BJ (cell line): ENCODE results near the gene STXBP6. TPM values are rescaled to one million over a fixed set of nuclear protein-coding genes. Genes with fewer than 3 reads are reported as not detected.

Experiments used
- CTCF ChIA-PET: fragments of 350-600 bp; formaldehyde crosslinking; extraction: SDS; loops from one replicate; lab custom pipeline; 2021; ENCODE audit warnings: antibody characterized with exemption, inconsistent platforms; lab: Yijun Ruan, JAX
- POLR2A ChIA-PET: fragments of 300-600 bp; sonication (Branson Sonifier 250); formaldehyde crosslinking; extraction: SDS; loops from one replicate; lab custom pipeline; 2021; ENCODE audit warnings: antibody characterized with exemption; lab: Charles Lee
- DNase-seq: peaks from one replicate; pipeline ENCODE4 v3.0.0-alpha.2; 2011; ENCODE audit warnings: low read depth
- H3K27me3 ChIP-seq: 2 replicates; pipeline ENCODE4 v1.6.0; 2011; ENCODE audit warnings: low read length; ENCODE audit not compliant: control insufficient read depth, insufficient read depth
- H3K36me3 ChIP-seq: 2 replicates; pipeline ENCODE4 v1.5.1; 2011; ENCODE audit warnings: low read length; ENCODE audit not compliant: control insufficient read depth, insufficient read depth
- H3K4me3 ChIP-seq: 2 replicates; pipeline ENCODE4 v1.5.1; 2011; ENCODE audit warnings: low read depth, mild to moderate bottlenecking, control low read depth, low read length
- CTCF ChIP-seq: IDR thresholded peaks from 2 replicates; pipeline ENCODE4 v1.5.1; 2011; ENCODE audit warnings: low read depth, mild to moderate bottlenecking, control low read depth, inconsistent platforms, low read length, moderate library complexity; ENCODE audit not compliant: insufficient read depth
- polyA plus RNA-seq: library from polyadenylated mRNA; depleted of rRNA; stranded (reverse); fragments of >200 nt; gene quantifications from 2 replicates; pipeline ENCODE4 v1.2.3, GENCODE V29; 2011

The STXBP6 gene
- polyA plus RNA-seq, 1 experiment: 12.1 TPM

GRCh38 chr14:25046301-25046943, 3.5 kb downstream of the STXBP6 start:
- TF ChIP-seq CTCF: no peak
- CTCF ChIA-PET: interaction anchor here (1.2 to 3.5 kb wide), 3 partner anchors 85 to 241 kb away, joined by 5 to 27 read pairs (median 6); no protein-coding TSS in a partner anchor

GRCh38 chr14:25044106-25044698, 5.7 kb downstream of the STXBP6 start:
- ChIA-PET CTCF (interaction anchor here (1.0 kb wide), 2 partner anchors 135 to 225 kb away, joined by 3 read pairs; no protein-coding TSS in a partner anchor), POLR2A (no interaction called here)
- no peak overlapping the region for H3K4me3 ChIP-seq
- no peaks in the 10 kb centered on the region for H3K27me3 ChIP-seq
- H3K36me3 ChIP-seq: no peaks in the 10 kb centered on the region
- DNase-seq: no peak
- no peak for TF ChIP-seq CTCF

More at GRCh38 chr14:25046301-25046943, 3.5 kb downstream of the STXBP6 start:
- POLR2A ChIA-PET: no interaction called here
- no peaks in the 10 kb centered on the region for H3K36me3 ChIP-seq
- H3K4me3 ChIP-seq: no peak overlapping the region
- no peak for DNase-seq
- H3K27me3 ChIP-seq: no peaks in the 10 kb centered on the region

GRCh38 chr14:25042362-25043299, 7.3 kb downstream of the STXBP6 start:
- CTCF ChIA-PET: interaction anchor here (0.7 to 2.9 kb wide), 13 partner anchors 9 to 332 kb away, joined by 3 to 30 read pairs (median 3); no protein-coding TSS in a partner anchor
- no peak overlapping the region for H3K4me3 ChIP-seq
- no peak for DNase-seq

GRCh38 chr14:25041898-25042297, 8.0 kb downstream of the STXBP6 start:
- Histone ChIP-seq H3K27me3 (no peaks in the 10 kb centered on the region), H3K36me3 (no peaks in the 10 kb centered on the region), H3K4me3 (no peak overlapping the region)
- DNase-seq: no peak
- POLR2A ChIA-PET: no interaction called here
- no peak for TF ChIP-seq CTCF
- CTCF ChIA-PET: interaction anchor here (1.0 to 2.9 kb wide), 10 partner anchors 12 to 331 kb away, joined by 3 to 30 read pairs (median 4); no protein-coding TSS in a partner anchor

More at GRCh38 chr14:25042362-25043299, 7.3 kb downstream of the STXBP6 start:
- Histone ChIP-seq H3K27me3 (no peaks in the 10 kb centered on the region), H3K36me3 (no peaks in the 10 kb centered on the region)
- TF ChIP-seq CTCF: peak; percentile 63
- POLR2A ChIA-PET: no interaction called here
